ENCODE results near the gene MRAS.

DNA sequence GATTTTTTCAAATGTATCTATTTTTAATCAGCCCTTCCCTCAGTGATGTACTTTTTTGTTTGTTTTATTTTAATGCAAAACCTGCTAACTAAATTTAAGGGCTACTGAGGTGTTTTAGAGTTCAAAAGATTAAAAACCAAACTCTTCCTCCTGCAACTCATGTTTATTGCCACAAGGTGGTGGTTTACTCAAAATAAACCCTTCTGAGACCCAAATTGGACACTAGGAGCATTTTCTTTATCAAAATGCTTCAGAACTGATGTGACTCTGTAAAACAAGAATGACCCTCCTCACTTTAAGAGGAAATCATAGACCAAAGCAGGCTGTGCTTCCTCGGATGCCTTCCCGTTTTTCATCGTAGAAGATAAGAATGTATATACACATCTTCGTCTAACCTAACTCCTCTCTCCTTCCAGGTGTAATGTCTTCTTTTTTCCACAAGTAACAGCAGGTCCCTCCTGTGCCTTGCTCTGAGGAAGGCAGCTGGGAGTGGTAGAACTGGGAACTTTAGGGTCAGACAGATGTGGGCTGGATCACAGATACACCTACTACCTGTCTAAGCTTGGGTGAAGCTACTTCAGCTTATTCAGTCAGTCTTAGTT is 15.8 kb upstream of the MRAS start:
- TF ChIP-seq, protein P1, sequence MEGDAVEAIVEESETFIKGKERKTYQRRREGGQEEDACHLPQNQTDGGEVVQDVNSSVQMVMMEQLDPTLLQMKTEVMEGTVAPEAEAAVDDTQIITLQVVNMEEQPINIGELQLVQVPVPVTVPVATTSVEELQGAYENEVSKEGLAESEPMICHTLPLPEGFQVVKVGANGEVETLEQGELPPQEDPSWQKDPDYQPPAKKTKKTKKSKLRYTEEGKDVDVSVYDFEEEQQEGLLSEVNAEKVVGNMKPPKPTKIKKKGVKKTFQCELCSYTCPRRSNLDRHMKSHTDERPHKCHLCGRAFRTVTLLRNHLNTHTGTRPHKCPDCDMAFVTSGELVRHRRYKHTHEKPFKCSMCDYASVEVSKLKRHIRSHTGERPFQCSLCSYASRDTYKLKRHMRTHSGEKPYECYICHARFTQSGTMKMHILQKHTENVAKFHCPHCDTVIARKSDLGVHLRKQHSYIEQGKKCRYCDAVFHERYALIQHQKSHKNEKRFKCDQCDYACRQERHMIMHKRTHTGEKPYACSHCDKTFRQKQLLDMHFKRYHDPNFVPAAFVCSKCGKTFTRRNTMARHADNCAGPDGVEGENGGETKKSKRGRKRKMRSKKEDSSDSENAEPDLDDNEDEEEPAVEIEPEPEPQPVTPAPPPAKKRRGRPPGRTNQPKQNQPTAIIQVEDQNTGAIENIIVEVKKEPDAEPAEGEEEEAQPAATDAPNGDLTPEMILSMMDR (conservative IDR thresholded peaks at IDR 0.05): peak; percentile 80
- TF ChIP-seq EZH2 (IDR thresholded peaks at IDR 0.05; ENCODE audit: low read depth): no peak
